Mucosa of stomach (tissue), 1 donor: ENCODE results near the gene OPN5.
"Not testable (repeated sequence)": the region's sequence is repeated elsewhere in the genome, so short reads cannot be mapped to it uniquely, and the experiment has no call there.

ENCODE experiments used
- H3K27me3 ChIP-seq: one replicate; pipeline ENCODE4 v1.7.0; 2013; ENCODE audit warnings: mild to moderate bottlenecking, low read length; ENCODE audit not compliant: control insufficient read depth, insufficient read depth
- H3K36me3 ChIP-seq: one replicate; pipeline ENCODE4 v1.7.0; 2013; ENCODE audit warnings: low read length; ENCODE audit not compliant: control insufficient read depth, insufficient read depth
- H3K4me1 ChIP-seq: one replicate; pipeline ENCODE4 v1.7.0; 2013; ENCODE audit warnings: mild to moderate bottlenecking, low read length; ENCODE audit not compliant: control insufficient read depth, insufficient read depth
- H3K4me3 ChIP-seq: one replicate; pipeline ENCODE4 v1.7.0; 2013; ENCODE audit warnings: low read length
- H3K9ac ChIP-seq: one replicate; pipeline ENCODE4 v1.7.0; 2013; ENCODE audit warnings: mild to moderate bottlenecking, low read length, moderate library complexity
- H3K9me3 ChIP-seq: one replicate; pipeline ENCODE4 v1.7.0; 2013; ENCODE audit warnings: mild to moderate bottlenecking, low read length, moderate library complexity; ENCODE audit not compliant: control insufficient read depth
- donor health status: Pancreatic carcinoma.

OPN5 gene

GRCh38 chr6:47781732-47782131, at the start of gene OPN5:
TSS of gene OPN5 (plus strand) at chr6:47782032. CDS start at chr6:47782067, 35 bp downstream.
- Histone ChIP-seq H3K9me3 (no peaks in the 10 kb centered on the region), H3K9ac (no peak within 1 kb of the TSS), H3K4me1 (no peaks in the 10 kb centered on the region), H3K27me3 (peaks cover 8% of the 10 kb centered on the region), H3K4me3 (no peak within 1 kb of the TSS), H3K36me3 (no peaks in the 10 kb centered on the region)

- H3K4me1 ChIP-seq, result no peaks in the 10 kb centered on the region
- H3K4me3 ChIP-seq, result no peak overlapping the region
- H3K27me3 ChIP-seq, result no peaks in the 10 kb centered on the region
- no peak overlapping the region for H3K9ac ChIP-seq
- no peaks in the 10 kb centered on the region for H3K9me3 ChIP-seq
- H3K36me3 ChIP-seq, result no peaks in the 10 kb centered on the region
Measured at GRCh38 chr6:47733879-47734558, 47.8 kb upstream of the OPN5 start.

- Histone ChIP-seq H3K36me3 (no peaks in the 10 kb centered on the region), H3K4me3 (no peak overlapping the region), H3K4me1 (no peaks in the 10 kb centered on the region), H3K27me3 (no peaks in the 10 kb centered on the region), H3K9me3 (no peaks in the 10 kb centered on the region), H3K9ac (no peak overlapping the region)
Measured at GRCh38 chr6:47734831-47735481, 46.9 kb upstream of the OPN5 start.

- no peaks in the 10 kb centered on the region for H3K27me3 ChIP-seq
- H3K4me3 ChIP-seq, result no peak overlapping the region
- H3K9me3 ChIP-seq, result no peaks in the 10 kb centered on the region
- H3K36me3 ChIP-seq, result no peaks in the 10 kb centered on the region
- no peak overlapping the region for H3K9ac ChIP-seq
- H3K4me1 ChIP-seq, result peaks cover 5% of the 10 kb centered on the region
Measured at GRCh38 chr6:47736083-47736700, 45.6 kb upstream of the OPN5 start.

GRCh38 chr6:47737406-47737805, 44.4 kb upstream of the OPN5 start:
- Histone ChIP-seq H3K9ac (no peak overlapping the region), H3K4me1 (peaks cover 12% of the 10 kb centered on the region), H3K9me3 (no peaks in the 10 kb centered on the region), H3K27me3 (no peaks in the 10 kb centered on the region), H3K36me3 (no peaks in the 10 kb centered on the region), H3K4me3 (no peak overlapping the region)

- Histone ChIP-seq H3K9me3 (no peaks in the 10 kb centered on the region), H3K27me3 (no peaks in the 10 kb centered on the region), H3K36me3 (no peaks in the 10 kb centered on the region), H3K4me3 (no peak overlapping the region), H3K4me1 (peaks cover 12% of the 10 kb centered on the region), H3K9ac (no peak overlapping the region)
Measured at GRCh38 chr6:47740714-47741113, 41.1 kb upstream of the OPN5 start.

- H3K4me1 ChIP-seq, result peaks cover 12% of the 10 kb centered on the region
- no peaks in the 10 kb centered on the region for H3K36me3 ChIP-seq
- H3K27me3 ChIP-seq, result no peaks in the 10 kb centered on the region
- H3K9me3 ChIP-seq, result no peaks in the 10 kb centered on the region
- no peak overlapping the region for H3K9ac ChIP-seq
- H3K4me3 ChIP-seq, result no peak overlapping the region
Measured at GRCh38 chr6:47741807-47742206, 40.0 kb upstream of the OPN5 start.

GRCh38 chr6:47743744-47744143, 38.1 kb upstream of the OPN5 start:
- Histone ChIP-seq H3K9ac (no peak overlapping the region), H3K9me3 (no peaks in the 10 kb centered on the region), H3K36me3 (no peaks in the 10 kb centered on the region), H3K4me3 (no peak overlapping the region), H3K27me3 (no peaks in the 10 kb centered on the region), H3K4me1 (peaks cover 12% of the 10 kb centered on the region)

- not testable (repeated sequence) for H3K9me3 ChIP-seq, H3K36me3 ChIP-seq, H3K9ac ChIP-seq, H3K27me3 ChIP-seq, H3K4me3 ChIP-seq
- peaks cover 12% of the 10 kb centered on the region for H3K4me1 ChIP-seq
Measured at GRCh38 chr6:47745269-47745668, 36.6 kb upstream of the OPN5 start.

- Histone ChIP-seq H3K4me3 (no peak overlapping the region), H3K27me3 (no peaks in the 10 kb centered on the region), H3K4me1 (no peaks in the 10 kb centered on the region), H3K36me3 (no peaks in the 10 kb centered on the region), H3K9ac (no peak overlapping the region), H3K9me3 (no peaks in the 10 kb centered on the region)
Measured at GRCh38 chr6:47749757-47750156, 32.1 kb upstream of the OPN5 start.

- no peaks in the 10 kb centered on the region for H3K9me3 ChIP-seq
- H3K4me3 ChIP-seq, result no peak overlapping the region
- no peaks in the 10 kb centered on the region for H3K4me1 ChIP-seq
- H3K36me3 ChIP-seq, result no peaks in the 10 kb centered on the region
- H3K27me3 ChIP-seq, result no peaks in the 10 kb centered on the region
- no peak overlapping the region for H3K9ac ChIP-seq
Measured at GRCh38 chr6:47752801-47753200, 29.0 kb upstream of the OPN5 start.

- no peaks in the 10 kb centered on the region for H3K9me3 ChIP-seq
Measured at GRCh38 chr6:47759364-47759763, 22.5 kb upstream of the OPN5 start.

More at GRCh38 chr6:47759364-47759763, 22.5 kb upstream of the OPN5 start:
- Histone ChIP-seq H3K36me3 (no peaks in the 10 kb centered on the region), H3K27me3 (no peaks in the 10 kb centered on the region), H3K4me3 (no peak overlapping the region), H3K9ac (no peak overlapping the region), H3K4me1 (no peaks in the 10 kb centered on the region)
